SK-N-SH treated with all-trans-retinoic acid at 6 μM for 48 hours (cell line): Measurements from ENCODE around the gene KRT7.

ENCODE experiments used
- ARNTL ChIP-seq: fragments of 450-650 bp; formaldehyde crosslinking; IDR thresholded peaks from 2 replicates; pipeline ENCODE4 v1.5.0; 2020; ENCODE audit warnings: low read depth, mild to moderate bottlenecking, moderate library complexity, borderline replicate concordance
- CSDC2 ChIP-seq: fragments of 250-450 bp; sonication (Bioruptor Pico); IDR thresholded peaks from 2 replicates; pipeline ENCODE4 v1.5.0; 2020; ENCODE audit warnings: mild to moderate bottlenecking, moderate library complexity
- RARB ChIP-seq: fragments of 250-450 bp; sonication (Bioruptor Pico); IDR thresholded peaks from 2 replicates; pipeline ENCODE4 v1.8.0; 2021; ENCODE audit warnings: mild to moderate bottlenecking, moderate library complexity
- TCF4 ChIP-seq: fragments of 250-450 bp; sonication (Bioruptor Pico); IDR thresholded peaks from 2 replicates; pipeline ENCODE4 v1.8.0; 2021; ENCODE audit warnings: mild to moderate bottlenecking, moderate library complexity, borderline replicate concordance
- ZC3H10 ChIP-seq: fragments of 250-450 bp; sonication (Bioruptor Pico); IDR thresholded peaks from 2 replicates; pipeline ENCODE4 v1.5.1; 2021; ENCODE audit warnings: mild to moderate bottlenecking, moderate library complexity
- TF ChIP-seq, protein P1 (sequence below): fragments of 250-450 bp; sonication (Bioruptor Pico); IDR thresholded peaks from 2 replicates; pipeline ENCODE4 v1.5.1; 2020; ENCODE audit warnings: low read depth, mild to moderate bottlenecking, moderate library complexity

DNA sequence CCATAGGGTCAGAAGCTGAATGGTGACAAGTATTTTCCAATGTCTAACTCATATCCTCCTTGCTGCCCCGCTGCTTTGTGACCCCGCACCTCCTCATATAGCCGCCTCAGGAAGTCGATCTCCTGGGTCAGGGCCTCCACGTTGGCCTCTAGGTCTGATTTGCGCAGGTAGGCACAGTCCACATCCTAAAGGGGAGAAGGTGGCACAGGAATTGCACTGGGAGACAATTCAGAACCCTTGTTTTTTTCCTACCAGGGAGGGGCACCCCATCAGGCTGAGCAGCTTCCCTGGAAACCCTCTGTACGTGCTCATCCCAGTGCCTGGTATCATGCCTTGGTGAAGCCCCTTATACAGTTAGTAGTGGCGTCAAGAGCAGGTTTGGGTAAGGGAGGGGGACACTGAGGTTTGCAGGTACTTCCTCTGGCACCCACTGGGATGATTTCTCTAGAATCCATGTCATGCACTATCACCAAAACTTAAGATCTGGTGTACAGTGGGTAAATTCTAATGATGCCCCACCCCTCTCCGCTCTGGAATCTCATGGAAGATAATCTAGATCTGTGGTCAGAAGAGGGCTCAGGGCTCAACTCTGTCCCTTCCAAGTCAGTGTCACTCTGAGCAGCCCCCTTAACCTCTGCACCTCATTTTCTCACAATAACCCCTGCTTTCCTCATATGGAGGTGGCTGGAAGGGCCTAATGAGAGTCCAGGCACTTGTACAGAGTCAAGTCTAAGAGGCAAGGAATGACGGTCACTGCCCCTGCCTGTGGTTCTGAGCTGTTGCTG lies 21.3 kb downstream of the KRT7 start:
- TF ChIP-seq RARB (CRISPR knock-in tag) = no peak
- no peak for TF ChIP-seq ZC3H10
- TF ChIP-seq CSDC2 = no peak
- TF ChIP-seq ARNTL (CRISPR knock-in tag) = no peak
- no peak for TF ChIP-seq TCF4 (CRISPR knock-in tag)
- TF ChIP-seq, protein P1, sequence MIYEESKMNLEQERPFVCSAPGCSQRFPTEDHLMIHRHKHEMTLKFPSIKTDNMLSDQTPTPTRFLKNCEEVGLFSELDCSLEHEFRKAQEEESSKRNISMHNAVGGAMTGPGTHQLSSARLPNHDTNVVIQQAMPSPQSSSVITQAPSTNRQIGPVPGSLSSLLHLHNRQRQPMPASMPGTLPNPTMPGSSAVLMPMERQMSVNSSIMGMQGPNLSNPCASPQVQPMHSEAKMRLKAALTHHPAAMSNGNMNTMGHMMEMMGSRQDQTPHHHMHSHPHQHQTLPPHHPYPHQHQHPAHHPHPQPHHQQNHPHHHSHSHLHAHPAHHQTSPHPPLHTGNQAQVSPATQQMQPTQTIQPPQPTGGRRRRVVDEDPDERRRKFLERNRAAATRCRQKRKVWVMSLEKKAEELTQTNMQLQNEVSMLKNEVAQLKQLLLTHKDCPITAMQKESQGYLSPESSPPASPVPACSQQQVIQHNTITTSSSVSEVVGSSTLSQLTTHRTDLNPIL = no peak
